ENCODE measurements around the gene DENND11.

The DENND11 gene

GRCh38 chr7:141660259-141660658 is 41.7 kb downstream of the DENND11 start:
- in situ Hi-C loops (cut with HindIII; ENCODE audit: low pct_ligation_motif_present, low pct_unique_long_range_greater_than_20kb, low sequenced_read_pairs): no loop called here
- DNase-seq: no peak

DNA sequence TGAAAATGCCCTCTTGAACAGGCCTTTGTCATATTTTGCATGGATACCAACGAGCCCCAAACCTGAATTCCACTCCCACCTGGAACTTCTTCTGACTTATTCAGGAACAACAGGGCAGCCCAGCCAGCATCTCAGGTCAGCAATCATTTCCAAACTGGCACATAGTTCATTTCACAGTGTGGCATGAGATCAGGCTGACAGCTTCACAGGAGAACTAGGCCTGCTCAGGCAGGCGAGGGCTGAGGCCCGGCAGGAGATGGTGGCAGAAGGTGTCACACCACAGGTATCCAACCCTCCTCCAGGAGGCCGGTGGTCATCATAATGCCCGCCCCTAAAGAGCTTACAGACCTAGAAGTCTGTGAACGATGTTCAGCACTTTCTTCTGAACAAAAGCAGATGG is 42.5 kb downstream of the DENND11 start:
- DNase-seq: no peak
- in situ Hi-C loops (cut with HindIII; ENCODE audit: low pct_ligation_motif_present, low pct_unique_long_range_greater_than_20kb, low sequenced_read_pairs): no loop called here

DNA sequence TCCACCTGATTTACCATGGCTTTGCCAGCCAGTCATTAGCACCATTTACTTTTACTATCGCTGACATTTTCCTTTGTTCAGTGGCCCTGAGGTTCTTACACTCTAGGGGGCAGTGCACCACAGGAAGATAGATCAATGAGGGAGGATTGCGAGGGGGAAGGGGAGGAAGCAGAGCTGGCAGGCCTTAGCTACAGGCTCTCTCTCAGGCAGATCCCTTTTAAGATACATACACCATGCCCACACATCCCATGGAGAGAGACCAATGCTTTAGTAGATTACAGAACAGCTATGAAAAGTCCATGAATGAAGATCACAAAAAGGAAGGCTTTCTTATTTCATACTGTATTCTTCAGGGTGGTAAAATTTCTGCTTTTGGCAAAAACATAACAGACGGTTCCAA is 47.4 kb downstream of the DENND11 start:
- peak; percentile 88 for DNase-seq
- in situ Hi-C loops (cut with HindIII; ENCODE audit: low pct_ligation_motif_present, low pct_unique_long_range_greater_than_20kb, low sequenced_read_pairs): no loop called here

- DNase-seq: no peak
- in situ Hi-C loops (cut with HindIII; ENCODE audit: low pct_ligation_motif_present, low pct_unique_long_range_greater_than_20kb, low sequenced_read_pairs): no loop called here
Measured at GRCh38 chr7:141652691-141653090, 49.3 kb downstream of the DENND11 start.
